DMS53 treated with DMSO at 0.1 percent for 48 hours (cell line): ENCODE data around the gene ANKRD42.
"Not testable (repeated sequence)": the region's sequence is repeated elsewhere in the genome, so short reads cannot be mapped to it uniquely, and the experiment has no call there.

Source experiments
- DNase-seq: peaks from one replicate; lab custom pipeline; 2025; ENCODE audit not compliant: unreplicated experiment; lab: John Stamatoyannopoulos, UW

The ANKRD42 gene

DNA sequence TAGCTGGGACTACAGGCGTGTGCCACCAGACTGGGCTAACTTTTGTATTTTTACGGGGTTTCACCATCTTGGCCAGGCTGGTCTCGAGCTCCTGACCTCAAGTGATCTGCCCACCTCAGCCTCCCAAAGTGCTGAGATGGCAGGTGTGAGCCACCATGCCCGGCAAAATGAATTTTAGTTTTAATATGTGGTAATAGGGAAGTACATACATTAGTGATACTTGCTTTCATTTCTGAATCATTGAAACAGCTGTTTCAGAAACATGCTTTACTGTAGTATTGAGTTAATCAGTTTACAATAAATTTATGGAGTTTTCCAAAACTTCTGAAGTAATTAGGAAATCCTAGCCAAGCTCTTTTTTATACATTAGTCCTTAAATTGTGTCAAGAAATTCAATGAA is 21.0 kb upstream of the ANKRD42 start:
- no peak for DNase-seq

DNA sequence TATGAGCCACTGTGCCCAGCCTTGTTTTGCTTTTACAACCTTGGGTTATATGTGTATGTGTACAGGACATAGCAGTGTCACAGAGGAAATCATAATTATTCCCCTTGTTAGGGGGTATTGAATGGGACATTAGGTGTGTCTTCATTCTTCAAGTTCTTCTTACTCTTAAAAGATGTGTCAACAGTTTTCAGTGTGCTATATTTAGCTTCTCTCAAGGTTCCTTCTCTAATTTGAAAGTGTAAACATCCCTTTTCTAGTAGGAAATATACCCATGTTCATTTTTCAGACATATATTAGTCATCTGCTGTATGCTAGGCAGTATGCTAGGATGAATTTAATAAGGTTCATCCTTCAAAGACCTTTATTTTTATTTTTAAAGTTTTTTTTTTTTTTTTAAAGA is 19.5 kb upstream of the ANKRD42 start:
- no peak for DNase-seq

DNA sequence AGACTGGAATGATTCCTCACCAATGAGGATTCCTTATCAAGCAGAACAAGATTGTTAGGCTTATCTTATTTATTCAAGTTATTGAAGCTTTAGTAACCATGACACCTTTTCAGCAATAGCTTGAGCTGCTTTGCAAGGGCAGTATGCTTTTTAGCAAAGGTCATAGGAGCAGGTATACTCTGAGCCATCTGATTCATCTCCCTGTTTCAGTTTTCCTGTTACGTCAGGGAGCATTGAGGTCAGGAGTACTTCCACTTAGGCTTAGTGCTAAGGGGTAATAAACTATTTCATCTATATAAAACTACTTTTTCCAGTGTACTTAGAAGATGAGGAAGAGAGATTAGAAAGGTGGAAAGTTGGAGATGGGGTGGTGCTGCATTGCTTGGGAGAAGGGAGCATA is 17.7 kb upstream of the ANKRD42 start:
- DNase-seq = no peak

DNA sequence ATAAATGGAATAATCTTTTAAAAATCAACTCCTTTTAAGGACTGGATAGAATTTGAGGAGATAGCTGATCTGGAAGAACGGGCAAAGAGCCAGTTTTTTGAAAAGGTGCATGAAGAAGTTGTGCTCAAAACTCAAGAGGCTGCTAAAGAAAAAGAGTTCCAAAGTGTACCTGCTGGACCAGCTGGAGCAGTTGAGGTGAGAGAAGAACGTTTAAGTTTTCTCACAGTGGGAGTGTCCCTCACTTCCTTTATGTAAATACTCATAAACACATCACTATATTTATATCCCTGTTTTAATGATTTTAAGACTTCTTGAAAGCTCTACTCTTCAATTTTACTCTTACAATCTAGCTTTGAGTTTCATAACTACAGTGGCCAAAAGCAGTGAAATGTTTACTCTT is 11.7 kb upstream of the ANKRD42 start:
- DNase-seq = no peak

DNA sequence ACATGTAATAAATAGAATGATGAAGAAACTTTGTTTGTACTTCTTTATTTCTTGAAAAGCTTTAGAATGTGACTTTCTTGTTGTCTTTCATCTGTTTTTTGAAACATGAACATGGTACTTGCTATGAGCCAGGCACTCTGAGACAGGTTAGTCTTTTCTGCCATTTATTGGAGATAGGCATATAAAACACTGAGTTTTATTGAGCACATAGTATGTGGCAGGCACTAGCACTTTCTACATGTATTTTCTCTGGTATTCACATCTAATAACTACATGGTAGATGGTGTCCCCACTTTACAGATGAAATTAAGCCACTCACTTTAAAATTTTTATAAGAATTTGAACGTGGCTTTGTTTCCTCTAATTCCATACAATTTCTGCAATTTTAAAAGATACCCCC is 7.7 kb upstream of the ANKRD42 start:
- DNase-seq = no peak

DNA sequence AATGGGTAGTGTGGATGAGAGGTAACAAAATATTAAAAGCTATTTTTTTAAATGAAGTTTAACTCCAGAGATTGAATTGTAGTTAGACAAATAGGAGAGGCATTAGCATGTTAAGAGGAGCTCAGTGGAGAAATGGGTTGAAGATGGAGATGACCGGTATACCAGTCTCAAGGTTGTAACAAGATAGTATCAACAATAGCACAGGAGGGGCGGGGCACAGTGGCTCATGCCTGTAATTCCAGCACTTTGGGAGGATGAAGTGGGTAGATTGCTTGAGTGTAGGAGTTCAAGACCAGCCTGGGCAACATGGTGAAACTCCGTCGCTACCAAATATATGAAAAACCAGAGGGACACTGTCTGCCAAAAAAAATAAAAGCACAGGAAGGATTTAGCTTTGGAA is 6.0 kb upstream of the ANKRD42 start:
- no peak for DNase-seq

DNA sequence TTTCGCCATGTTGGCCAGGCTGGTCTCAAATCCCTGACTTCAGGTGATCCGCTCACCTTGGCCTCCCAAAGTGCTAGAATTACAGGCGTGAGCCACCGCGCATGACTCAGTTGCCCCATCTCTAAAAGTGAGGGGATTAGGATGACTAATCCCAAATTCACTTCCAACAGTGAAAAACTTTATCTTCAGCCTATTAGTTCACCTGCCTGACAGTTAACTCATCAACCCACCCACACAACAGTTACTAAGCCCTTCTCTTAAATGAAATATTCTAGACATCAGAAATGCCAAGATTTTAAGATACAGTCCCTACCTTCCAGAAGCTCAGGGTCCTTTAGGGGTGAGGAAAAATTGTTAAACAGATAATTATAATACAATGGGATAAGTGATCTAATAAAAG is 2.0 kb upstream of the ANKRD42 start:
- DNase-seq = no peak

DNA sequence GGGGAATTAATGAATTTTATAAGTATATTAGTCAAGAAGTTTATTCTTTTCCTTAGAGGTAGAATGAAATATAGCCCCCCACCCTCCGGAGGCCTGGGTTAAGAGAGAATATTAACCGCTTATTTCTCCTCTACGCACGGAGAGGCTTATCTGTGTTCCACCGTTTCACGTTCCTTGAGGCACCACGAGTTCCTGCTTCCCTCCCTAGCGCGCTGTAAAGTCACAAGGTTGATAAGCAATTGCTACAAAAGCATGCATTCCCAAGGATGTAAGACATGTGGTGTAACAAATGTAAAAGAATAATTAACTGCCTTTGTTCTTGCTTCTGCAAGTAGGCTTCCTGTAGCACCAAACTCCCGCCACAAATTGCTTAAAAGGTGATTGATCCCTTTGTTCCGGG is 1.5 kb upstream of the ANKRD42 start:
- no peak for DNase-seq

DNA sequence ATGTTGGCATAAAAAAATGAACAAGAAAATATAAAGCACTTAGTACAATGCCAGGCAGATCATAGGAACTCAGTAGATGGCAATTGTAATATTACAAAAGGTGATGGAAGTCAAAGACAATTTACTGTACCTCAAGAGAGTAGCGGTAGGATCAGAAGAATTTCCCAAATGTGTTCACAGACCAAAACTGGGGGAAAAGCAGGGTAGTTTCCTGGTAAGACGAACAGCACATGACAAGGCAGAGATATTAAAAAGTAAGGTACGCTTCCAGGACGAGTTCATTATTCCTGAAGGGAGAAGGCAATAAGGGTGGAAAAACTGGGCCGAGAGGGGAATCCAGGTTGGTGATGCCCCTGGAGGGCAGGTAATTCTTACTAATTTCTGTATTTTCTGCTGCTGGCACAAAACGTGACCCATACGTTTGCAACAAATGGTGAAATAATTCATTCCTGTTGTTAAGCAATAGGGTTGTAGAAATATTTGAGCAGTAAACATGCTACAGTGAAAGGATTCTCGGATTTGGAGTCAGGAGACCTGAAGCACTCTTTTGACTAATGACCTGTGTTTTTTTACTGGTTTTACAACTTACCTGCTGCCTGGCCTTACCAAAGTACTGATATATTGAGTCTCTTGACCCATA is 786 bp upstream of the ANKRD42 start:
- DNase-seq = no peak

DNA sequence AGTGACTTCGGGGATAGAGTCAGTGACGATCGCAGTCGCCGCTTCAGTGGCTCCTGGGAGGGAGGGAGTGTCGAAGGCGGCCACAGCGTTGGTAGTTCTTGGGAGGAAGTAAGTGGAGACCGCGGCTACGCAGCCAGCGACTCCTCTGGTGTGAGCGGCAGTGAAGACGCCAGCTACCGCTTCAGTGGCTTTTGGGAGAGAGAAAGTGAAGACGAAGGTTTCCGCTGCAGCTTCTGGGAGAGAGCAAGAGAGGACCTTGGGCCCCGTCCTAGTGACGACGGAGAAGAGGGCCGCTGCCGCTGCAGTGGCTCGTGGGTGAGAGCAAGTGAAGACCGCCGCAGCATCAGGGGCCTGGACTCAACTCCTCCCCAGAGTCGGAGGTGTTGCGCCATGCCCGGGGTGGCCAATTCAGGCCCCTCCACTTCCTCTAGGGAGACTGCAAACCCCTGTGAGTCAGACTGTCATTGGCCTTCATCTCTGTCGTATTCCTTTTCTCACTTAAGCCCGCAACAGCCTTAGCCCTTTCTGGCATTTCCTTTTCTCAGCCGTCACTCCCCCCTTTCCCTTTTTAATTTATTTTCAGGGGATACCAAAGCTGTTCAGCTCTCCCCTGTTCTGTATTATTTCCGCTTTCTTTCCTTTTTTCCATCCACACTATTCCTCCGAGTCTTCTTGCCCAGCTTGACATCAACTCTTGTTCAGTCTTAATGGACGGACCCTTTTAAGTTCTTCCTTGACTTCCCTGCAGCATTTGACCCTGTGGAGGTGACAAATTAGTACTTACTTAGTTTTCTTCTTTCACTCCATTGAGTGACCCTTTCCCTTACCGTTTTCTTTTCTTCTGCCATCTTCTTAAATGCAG is 1.0 kb downstream of the ANKRD42 start:
- DNase-seq = peak; percentile 65

DNA sequence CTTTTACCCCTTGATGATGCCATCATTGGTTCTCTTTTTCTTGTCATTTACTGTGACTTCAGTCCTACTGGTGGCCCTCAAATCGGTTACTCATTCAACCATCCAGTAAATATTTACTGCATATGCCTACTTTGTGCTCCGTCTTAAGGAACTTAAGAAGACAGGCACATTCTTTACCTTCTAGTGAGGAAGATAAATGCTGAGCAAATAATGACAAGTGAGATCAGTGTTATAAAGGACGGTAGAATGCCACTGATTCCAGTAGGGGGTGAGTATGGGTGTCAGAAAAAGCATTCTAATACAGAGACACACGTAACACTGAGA is 1.6 kb downstream of the ANKRD42 start:
- DNase-seq = no peak

DNA sequence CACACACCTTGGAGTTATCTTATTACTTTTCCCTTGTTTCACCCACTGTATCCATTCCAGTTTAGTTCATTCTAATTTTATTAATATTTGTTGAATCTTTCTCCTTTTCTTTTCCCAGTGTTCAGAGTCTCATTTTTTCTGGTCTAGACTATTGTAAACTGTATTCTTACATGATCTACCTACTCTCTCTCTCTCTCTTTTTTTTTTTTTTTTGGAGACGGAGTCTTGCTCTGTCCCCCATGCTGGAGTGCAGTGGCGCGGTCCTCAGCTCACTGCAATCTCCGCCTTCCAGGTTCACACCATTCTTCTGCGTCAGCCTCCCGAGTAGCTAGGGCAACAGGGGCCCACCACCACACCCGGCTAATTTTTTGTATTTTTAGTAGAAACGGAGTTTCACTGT is 2.1 kb downstream of the ANKRD42 start:
- no peak for DNase-seq

DNA sequence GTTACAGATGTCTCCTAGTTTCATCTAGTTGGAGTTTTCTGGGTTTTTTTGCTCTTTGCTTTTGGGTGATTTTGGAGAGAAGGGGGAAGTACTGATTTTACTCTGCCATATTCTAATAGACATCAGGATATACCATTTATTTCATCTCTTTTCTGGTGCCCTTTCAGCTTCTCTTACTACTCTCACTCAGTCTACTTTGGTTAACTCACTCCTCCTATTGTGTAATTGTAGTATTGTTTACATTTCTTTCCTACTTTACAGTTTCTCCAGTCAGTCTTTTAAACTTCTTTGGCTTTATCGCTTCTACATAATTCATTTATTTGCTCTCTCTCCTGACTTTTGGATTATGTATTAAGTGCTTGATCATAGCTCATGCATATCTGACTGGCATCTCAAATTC is 6.5 kb downstream of the ANKRD42 start:
- DNase-seq = no peak

DNA sequence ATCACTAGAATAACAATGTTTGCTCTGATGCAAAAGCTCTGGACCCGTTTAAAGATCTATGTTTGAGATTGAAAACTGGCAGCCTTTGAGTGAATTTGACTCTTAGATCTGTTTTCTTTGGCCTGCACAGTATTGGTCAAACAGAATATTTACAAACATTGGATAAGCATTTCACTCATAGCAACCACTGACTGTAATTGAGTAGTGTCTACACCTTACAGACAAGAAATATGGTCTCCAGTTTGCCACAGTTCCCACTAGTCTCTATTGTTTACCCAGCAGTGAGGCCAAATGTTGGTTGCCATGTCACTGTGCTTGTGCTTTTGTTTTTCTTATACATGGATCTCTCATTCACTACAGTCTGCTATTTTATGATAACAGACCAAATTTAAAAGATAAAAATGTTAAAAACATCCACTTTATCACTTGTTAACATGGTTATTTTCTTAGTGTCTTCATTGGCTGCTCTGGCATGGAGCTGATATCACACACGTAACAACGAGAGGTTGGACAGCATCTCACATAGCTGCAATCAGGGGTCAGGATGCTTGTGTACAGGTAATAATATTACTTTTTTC is 12.2 kb downstream of the ANKRD42 start:
- DNase-seq = no peak

DNA sequence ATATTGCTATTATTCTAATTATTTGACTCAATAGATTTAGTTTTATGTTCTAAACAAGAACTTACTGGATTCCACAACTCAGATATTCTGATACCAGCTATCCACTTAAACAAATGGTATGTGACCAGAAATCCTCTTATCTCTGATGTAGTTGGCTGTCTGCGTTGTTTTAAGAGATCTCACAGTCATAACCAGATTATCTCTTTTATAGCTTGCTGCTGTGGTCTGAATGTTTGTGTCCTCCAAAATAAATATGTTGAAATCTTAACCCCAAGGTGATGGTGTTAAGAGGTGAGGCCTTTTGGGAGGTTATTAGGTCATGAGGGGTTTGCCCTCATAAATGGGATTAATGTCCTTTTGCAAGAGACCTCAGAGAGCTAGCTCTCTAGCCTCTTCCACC is 12.7 kb downstream of the ANKRD42 start:
- DNase-seq = no peak

DNA sequence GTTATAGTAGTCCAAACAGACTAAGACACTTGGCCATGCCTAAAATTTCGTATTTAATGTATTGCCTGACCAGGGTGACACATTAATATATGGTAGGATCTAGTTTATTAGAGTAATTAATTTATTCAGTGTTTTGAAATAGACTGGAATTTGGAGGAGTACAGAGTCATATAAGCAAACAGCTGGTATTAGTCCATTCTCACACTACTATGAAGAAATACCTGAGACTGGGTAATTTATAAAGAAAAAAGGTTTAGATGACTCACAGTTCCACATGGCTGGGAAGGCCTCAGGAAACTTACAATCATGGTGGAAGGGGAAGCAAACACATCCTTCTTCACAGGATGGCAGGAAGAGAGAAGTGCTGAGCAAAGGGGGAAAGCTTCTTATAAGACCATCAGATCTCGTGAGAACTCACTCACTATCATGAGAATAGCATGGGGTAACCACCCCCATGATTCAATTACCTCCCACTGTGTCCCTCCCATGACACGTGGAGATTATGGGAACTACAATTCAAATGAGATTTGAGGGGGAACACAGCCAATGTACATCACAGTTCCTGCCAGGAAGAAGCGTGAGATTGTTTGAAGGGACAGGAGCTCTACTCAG is 13.4 kb downstream of the ANKRD42 start:
- DNase-seq = not testable (repeated sequence)

DNA sequence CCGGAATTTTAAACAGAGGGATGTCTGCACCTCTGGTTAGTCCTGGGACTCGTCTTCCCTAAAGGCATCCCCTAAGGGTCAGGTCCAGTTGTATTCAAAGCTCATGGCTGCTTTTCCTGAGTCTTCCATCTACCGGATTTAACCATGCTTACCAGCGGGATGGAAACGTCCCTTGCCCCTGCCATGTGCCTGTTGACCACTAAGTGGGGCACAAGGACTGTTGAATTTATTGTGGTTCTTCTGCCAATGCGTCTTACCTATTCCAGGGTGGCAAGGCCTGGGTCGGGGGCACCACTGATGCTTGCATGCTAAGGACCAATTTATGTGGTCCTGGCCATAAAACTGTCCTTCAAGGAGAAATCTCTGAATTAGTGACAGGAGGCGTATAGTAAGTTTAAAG is 25.6 kb downstream of the ANKRD42 start:
- peak; percentile 17 for DNase-seq

DNA sequence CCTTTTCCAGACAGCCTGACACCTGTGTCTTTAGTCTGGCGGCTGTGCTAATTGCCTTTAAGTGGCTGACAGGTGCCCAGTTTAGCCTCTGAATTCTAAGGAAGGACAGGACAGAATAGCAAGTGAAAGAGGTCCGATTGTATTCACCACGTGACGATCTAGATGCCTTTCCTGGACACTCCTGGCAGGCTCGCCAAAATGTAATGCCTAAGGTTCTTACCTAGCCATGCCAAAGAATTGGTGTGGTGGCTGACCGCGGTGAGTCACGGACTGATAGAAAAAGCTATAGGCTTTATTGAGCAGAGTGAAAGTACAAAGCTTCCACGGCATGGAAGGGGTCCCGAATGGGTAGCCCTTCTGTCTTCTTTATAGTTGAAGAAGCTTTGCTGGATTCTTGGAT is 26.7 kb downstream of the ANKRD42 start:
- peak; percentile 51 for DNase-seq

DNA sequence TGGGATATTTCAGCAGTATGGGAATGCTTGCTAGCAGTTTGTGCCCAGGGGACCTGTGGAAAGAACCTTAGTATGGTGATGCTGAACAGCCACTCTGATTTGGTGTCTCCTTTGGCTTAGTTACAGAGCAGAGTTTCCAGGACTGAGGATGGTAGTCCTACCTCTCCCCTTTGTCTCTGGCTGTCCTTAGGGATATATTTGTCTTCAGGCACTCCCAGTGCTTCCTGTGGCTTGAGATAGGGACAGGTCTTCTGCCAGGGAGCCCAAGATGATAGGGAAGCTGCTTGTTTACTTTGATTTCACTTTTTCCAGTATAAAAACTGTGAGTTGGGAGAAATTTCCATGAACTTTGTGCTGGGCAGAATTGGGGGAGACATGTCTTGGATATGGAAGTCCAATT is 28.2 kb downstream of the ANKRD42 start:
- no peak for DNase-seq

DNA sequence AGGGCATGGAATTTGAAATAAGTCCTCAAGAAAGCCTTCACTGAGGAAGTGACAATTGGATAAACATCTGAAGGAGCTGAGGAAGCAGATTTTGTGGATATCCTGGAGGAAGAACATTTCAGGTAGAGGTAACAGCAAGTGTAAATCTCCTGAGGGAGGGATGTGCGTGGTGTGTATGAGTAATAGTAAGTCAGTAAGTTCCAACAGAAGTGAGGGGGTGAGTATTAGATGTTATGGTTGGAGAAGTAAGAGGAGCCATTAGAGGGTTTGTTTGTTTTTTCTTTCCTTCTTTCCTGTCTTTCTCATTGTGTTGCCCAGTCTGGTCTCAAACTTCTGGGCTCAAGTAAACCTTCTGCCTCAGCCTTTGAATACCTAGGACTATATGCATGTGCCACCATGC is 29.0 kb downstream of the ANKRD42 start:
- no peak for DNase-seq

DNA sequence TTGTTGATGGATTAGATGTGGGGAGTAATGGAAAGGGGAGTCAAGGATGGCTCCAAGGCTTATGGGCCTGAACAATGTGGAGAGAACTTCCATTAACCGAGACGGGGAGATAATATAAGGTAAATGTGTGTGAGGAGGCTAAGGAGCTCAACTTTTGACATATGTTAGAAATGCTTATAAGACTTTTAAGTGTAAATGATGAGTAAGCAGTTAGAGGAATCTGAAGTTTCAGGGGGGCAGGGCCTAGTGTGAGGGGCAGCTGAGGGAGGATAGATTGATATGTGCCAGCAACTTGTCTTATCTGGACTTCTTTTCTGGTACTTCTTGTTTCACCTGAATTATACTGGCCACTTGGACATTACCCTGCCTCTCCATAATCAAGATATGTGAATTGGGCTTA is 29.9 kb downstream of the ANKRD42 start:
- DNase-seq = no peak

DNA sequence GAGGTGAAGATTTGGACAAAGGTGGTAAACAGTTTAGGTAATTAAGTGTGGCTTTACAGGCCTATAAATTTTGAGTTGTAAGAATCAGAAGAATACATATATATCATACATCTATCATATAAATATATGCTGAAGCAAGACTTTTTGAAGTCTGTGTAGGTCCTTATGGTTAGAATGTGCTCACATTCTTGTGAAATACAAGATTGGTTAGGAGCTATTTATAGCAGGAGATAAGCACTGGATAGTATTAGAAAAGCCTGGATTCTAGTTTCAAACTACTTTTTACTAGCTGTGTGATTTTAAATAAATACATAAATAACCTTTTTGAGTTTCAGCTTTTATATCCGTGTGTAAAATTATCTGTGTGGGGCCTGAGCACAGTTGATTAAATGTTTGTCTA is 42.3 kb downstream of the ANKRD42 start:
- DNase-seq = no peak
